ENCODE results near the gene CD37. TPM values are rescaled to one million over a fixed set of nuclear protein-coding genes. Genes with fewer than 3 reads are reported as not detected.

The CD37 gene
- total RNA-seq, 4 donors from 2014 or later, result 4.4 to 11.0 (median 7.8) TPM

DNA sequence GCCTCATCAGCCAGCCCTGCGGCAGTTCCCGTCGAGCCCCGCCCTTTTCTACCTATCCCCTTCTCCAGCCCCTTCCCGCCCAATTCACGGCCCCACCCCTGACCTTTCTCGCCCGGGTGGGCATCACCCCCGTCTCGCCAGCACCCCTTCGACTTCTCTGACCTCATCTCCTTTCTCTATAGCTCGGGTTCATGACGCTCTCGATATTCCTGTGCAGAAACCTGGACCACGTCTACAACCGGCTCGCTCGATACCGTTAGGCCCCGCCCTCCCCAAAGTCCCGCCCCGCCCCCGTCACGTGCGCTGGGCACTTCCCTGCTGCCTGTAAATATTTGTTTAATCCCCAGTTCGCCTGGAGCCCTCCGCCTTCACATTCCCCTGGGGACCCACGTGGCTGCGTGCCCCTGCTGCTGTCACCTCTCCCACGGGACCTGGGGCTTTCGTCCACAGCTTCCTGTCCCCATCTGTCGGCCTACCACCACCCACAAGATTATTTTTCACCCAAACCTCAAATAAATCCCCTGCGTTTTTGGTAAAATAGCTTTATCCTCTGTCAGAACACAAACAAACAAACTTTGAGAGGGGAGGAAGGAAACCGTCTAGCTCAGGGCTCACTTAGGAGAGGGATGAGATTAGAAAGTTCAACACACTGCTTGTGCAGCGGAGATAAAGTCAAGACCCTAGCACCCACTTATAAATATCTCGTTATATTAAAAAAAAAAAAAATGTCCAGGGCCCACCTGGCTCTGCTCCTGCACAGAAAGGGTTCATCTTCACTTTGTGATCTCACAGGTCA, 5.1 kb downstream of the CD37 start:
- intact Hi-C loops (cut with DNase I; ENCODE audit: low total_unique reads), result no loop called here
- Histone ChIP-seq H3K9me3 (no peaks in the 10 kb centered on the region), H3K27me3 (no peaks in the 10 kb centered on the region), H3K27ac (peak overlapping the region; percentile 70 to 85), H3K4me3 (peak overlapping the region; percentile 35 to 53), H3K36me3 (no peaks in the 10 kb centered on the region), H3K4me1 (peaks cover 0 to 4% of the 10 kb centered on the region in 2 donors)
- TF ChIP-seq, protein P1, sequence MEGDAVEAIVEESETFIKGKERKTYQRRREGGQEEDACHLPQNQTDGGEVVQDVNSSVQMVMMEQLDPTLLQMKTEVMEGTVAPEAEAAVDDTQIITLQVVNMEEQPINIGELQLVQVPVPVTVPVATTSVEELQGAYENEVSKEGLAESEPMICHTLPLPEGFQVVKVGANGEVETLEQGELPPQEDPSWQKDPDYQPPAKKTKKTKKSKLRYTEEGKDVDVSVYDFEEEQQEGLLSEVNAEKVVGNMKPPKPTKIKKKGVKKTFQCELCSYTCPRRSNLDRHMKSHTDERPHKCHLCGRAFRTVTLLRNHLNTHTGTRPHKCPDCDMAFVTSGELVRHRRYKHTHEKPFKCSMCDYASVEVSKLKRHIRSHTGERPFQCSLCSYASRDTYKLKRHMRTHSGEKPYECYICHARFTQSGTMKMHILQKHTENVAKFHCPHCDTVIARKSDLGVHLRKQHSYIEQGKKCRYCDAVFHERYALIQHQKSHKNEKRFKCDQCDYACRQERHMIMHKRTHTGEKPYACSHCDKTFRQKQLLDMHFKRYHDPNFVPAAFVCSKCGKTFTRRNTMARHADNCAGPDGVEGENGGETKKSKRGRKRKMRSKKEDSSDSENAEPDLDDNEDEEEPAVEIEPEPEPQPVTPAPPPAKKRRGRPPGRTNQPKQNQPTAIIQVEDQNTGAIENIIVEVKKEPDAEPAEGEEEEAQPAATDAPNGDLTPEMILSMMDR (IDR thresholded peaks at IDR 0.05), result no peak
- TF ChIP-seq POLR2A (IDR thresholded peaks at IDR 0.05), result no peak
- peak; percentile 70 to 74 for DNase-seq

GRCh38 chr19:49340865-49341718, 5.9 kb downstream of the CD37 start:
- Histone ChIP-seq H3K4me1 (peaks cover 0 to 4% of the 10 kb centered on the region in 2 donors), H3K27ac (peak overlapping the region; percentile 70 to 85), H3K27me3 (no peaks in the 10 kb centered on the region), H3K9me3 (no peaks in the 10 kb centered on the region), H3K4me3 (no peak overlapping the region), H3K36me3 (no peaks in the 10 kb centered on the region)
- DNase-seq, result no peak
- intact Hi-C loops (cut with DNase I; ENCODE audit: low total_unique reads), result no loop called here
- TF ChIP-seq, protein P1 (IDR thresholded peaks at IDR 0.05), result no peak
- TF ChIP-seq POLR2A (IDR thresholded peaks at IDR 0.05), result no peak

GRCh38 chr19:49342291-49342721, 7.1 kb downstream of the CD37 start:
- H3K36me3 ChIP-seq, result no peaks in the 10 kb centered on the region
- no peak overlapping the region for H3K4me3 ChIP-seq
- intact Hi-C loops (cut with DNase I; ENCODE audit: low total_unique reads), result no loop called here
- H3K9me3 ChIP-seq, result no peaks in the 10 kb centered on the region
- H3K27ac ChIP-seq, result no peak overlapping the region
- TF ChIP-seq, protein P1 (IDR thresholded peaks at IDR 0.05), result no peak
- no peak for TF ChIP-seq POLR2A (IDR thresholded peaks at IDR 0.05)
- peak in 1 of 2 donors; percentile 10 for DNase-seq
- peaks cover 0 to 4% of the 10 kb centered on the region in 2 donors for H3K4me1 ChIP-seq
- H3K27me3 ChIP-seq, result no peaks in the 10 kb centered on the region

DNA sequence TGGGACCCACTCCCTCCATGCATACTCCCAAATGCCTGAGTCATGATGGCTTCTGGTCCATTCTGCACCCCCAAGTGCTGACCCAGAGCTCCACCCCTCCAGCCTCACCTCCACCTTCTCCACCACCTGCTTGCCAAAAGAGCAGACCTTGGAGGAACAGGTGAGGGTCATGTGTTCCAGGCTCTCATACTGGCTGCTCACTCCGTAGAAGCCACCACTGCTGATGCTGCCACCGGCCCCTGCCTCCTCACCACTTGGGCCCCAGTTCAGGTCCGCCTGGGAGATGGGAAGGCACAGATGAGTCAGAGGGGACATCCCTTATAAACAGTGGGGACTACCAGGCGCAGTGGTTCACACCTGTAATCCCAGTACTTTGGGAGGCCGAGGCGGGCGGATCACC, 7.9 kb downstream of the CD37 start:
- intact Hi-C loops (cut with DNase I; ENCODE audit: low total_unique reads), result no loop called here
- Histone ChIP-seq H3K36me3 (no peaks in the 10 kb centered on the region), H3K27ac (no peak overlapping the region), H3K27me3 (no peaks in the 10 kb centered on the region), H3K4me1 (peaks cover 0 to 4% of the 10 kb centered on the region in 2 donors), H3K4me3 (no peak overlapping the region), H3K9me3 (no peaks in the 10 kb centered on the region)
- TF ChIP-seq, protein P1 (IDR thresholded peaks at IDR 0.05), result no peak
- no peak for TF ChIP-seq POLR2A (IDR thresholded peaks at IDR 0.05)
- DNase-seq, result peak in 1 of 2 donors; percentile 9

Data from uterus (tissue), 4 donors.